HepG2 (cell line): ENCODE measurements around the gene POU5F1. TPM values are rescaled to one million over a fixed set of nuclear protein-coding genes. Genes with fewer than 3 reads are reported as not detected.

Experiments
- JUN ChIP-seq: sonication (generic); formaldehyde crosslinking; IDR thresholded peaks from 2 replicates; pipeline ENCODE4 v1.4.0; 2020; ENCODE audit warnings: mild to moderate bottlenecking, missing genetic modification reagents
- MED13 ChIP-seq: sonication (generic); formaldehyde crosslinking; IDR thresholded peaks from 2 replicates; pipeline ENCODE4 v1.5.0; 2020; ENCODE audit warnings: missing genetic modification reagents
- PPARG ChIP-seq: conservative IDR thresholded peaks from 2 replicates; pipeline ENCODE4 v1.6.1; 2016; ENCODE audit warnings: missing biosample characterization, missing genetic modification reagents
- TOPORS ChIP-seq: sonication (generic); formaldehyde crosslinking; IDR thresholded peaks from 2 replicates; pipeline ENCODE4 v1.8.0; 2023; ENCODE audit warnings: mild to moderate bottlenecking, missing genetic modification reagents
- ZNF136 ChIP-seq: sonication (generic); formaldehyde crosslinking; IDR thresholded peaks from 2 replicates; pipeline ENCODE4 v1.8.1; 2022; ENCODE audit warnings: low read depth, mild to moderate bottlenecking, moderate library complexity, missing genetic modification reagents
- ZNF317 ChIP-seq: sonication (generic); formaldehyde crosslinking; IDR thresholded peaks from 2 replicates; pipeline ENCODE4 v1.5.0; 2020; ENCODE audit warnings: mild to moderate bottlenecking, missing genetic modification reagents
- ZNF737 ChIP-seq: sonication (generic); formaldehyde crosslinking; IDR thresholded peaks from 2 replicates; pipeline ENCODE4 v1.5.0; 2020; ENCODE audit warnings: missing genetic modification reagents, mild to moderate bottlenecking, borderline replicate concordance
- ZNF766 ChIP-seq: sonication (generic); formaldehyde crosslinking; IDR thresholded peaks from 2 replicates; pipeline ENCODE4 v1.5.0; 2020; ENCODE audit warnings: missing genetic modification reagents, borderline replicate concordance
- ZSCAN12 ChIP-seq: sonication (generic); formaldehyde crosslinking; IDR thresholded peaks from 2 replicates; pipeline ENCODE4 v1.9.0; 2021; ENCODE audit warnings: mild to moderate bottlenecking, missing genetic modification reagents
- polyA plus RNA-seq, 8 experiments: library from polyadenylated mRNA; depleted of rRNA in 3 of 8; stranded (reverse) in 7 of 8; unstranded in 1 of 8; fragments of >200 nt; fragmentation: Illumina TruSeq in 4 of 8; extraction: Trizol in 4 of 8; gene quantifications; 2 replicates each; pipeline versions ENCODE4 v1.2.1 to v1.2.3, GENCODE V29; 2011 to 2016; ENCODE audit warnings: low read depth in 4 of 8, missing spikeins in 1 of 8, mixed read lengths in 1 of 8; ENCODE audit not compliant: insufficient read depth in 1 of 8
- total RNA-seq, 5 experiments: library from RNA; depleted of rRNA; stranded (reverse); fragments of >200 nt; fragmentation: Illumina TruSeq; extraction: Trizol; gene quantifications; 2 replicates each; pipeline ENCODE4 v1.2.3, GENCODE V29; 2016; ENCODE audit warnings: low read depth in 1 of 5
- TF ChIP-seq, protein P1 (sequence below): sonication (generic); formaldehyde crosslinking; IDR thresholded peaks from 2 replicates; pipeline ENCODE4 v1.4.0; 2020; ENCODE audit warnings: missing genetic modification reagents
- TF ChIP-seq, protein P2 (sequence below): IDR thresholded peaks from 2 replicates; pipeline ENCODE4 v1.6.1; 2016; ENCODE audit warnings: control low read depth
- TF ChIP-seq, protein P3 (sequence below): sonication (generic); formaldehyde crosslinking; IDR thresholded peaks from 2 replicates; pipeline ENCODE4 v1.4.0; 2020; ENCODE audit warnings: mild to moderate bottlenecking, missing genetic modification reagents
- TF ChIP-seq, protein P4 (sequence below): IDR thresholded peaks from 2 replicates; pipeline ENCODE4 v1.6.1; 2016; ENCODE audit warnings: low read depth, borderline replicate concordance

Gene POU5F1
- total and polyA plus RNA-seq, 2 of the 13 experiments (the other 11 are each of a cell fraction or from before 2014, with no cell fraction given): 2.5 to 7.2 TPM

DNA sequence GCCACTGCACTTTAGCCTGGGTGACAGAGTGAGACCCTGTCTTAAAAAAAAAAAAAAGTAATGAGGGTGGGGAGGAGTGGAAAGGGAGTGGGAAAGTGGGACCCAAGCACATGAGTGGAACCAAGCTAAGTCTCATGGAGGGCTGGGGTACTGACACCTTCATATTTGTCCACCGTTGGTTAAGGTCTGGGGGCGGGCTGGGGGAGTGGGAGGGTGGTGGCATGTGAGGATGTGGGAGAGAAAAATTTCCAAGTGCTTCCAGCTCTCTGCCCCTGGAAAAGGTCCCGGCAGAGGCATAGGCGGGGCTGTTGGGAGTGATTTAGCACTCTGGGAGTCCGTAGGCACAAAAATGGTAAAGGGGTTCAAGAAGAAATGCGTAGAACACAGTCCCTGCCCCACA, 37.7 kb downstream of the POU5F1 start (continued):
- TF ChIP-seq, protein P1, sequence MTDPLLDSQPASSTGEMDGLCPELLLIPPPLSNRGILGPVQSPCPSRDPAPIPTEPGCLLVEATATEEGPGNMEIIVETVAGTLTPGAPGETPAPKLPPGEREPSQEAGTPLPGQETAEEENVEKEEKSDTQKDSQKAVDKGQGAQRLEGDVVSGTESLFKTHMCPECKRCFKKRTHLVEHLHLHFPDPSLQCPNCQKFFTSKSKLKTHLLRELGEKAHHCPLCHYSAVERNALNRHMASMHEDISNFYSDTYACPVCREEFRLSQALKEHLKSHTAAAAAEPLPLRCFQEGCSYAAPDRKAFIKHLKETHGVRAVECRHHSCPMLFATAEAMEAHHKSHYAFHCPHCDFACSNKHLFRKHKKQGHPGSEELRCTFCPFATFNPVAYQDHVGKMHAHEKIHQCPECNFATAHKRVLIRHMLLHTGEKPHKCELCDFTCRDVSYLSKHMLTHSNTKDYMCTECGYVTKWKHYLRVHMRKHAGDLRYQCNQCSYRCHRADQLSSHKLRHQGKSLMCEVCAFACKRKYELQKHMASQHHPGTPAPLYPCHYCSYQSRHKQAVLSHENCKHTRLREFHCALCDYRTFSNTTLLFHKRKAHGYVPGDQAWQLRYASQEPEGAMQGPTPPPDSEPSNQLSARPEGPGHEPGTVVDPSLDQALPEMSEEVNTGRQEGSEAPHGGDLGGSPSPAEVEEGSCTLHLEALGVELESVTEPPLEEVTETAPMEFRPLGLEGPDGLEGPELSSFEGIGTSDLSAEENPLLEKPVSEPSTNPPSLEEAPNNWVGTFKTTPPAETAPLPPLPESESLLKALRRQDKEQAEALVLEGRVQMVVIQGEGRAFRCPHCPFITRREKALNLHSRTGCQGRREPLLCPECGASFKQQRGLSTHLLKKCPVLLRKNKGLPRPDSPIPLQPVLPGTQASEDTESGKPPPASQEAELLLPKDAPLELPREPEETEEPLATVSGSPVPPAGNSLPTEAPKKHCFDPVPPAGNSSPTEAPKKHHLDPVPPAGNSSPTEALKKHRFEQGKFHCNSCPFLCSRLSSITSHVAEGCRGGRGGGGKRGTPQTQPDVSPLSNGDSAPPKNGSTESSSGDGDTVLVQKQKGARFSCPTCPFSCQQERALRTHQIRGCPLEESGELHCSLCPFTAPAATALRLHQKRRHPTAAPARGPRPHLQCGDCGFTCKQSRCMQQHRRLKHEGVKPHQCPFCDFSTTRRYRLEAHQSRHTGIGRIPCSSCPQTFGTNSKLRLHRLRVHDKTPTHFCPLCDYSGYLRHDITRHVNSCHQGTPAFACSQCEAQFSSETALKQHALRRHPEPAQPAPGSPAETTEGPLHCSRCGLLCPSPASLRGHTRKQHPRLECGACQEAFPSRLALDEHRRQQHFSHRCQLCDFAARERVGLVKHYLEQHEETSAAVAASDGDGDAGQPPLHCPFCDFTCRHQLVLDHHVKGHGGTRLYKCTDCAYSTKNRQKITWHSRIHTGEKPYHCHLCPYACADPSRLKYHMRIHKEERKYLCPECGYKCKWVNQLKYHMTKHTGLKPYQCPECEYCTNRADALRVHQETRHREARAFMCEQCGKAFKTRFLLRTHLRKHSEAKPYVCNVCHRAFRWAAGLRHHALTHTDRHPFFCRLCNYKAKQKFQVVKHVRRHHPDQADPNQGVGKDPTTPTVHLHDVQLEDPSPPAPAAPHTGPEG (CRISPR knock-in tag): no peak
- TF ChIP-seq PPARG (CRISPR knock-in tag): no peak
- no peak for TF ChIP-seq ZNF737 (CRISPR knock-in tag)
- TF ChIP-seq ZNF136 (CRISPR knock-in tag): no peak
- TF ChIP-seq MED13: no peak
- TF ChIP-seq TOPORS (CRISPR knock-in tag): no peak
- no peak for TF ChIP-seq JUN (CRISPR knock-in tag)
- no peak for TF ChIP-seq ZNF317 (CRISPR knock-in tag)
- TF ChIP-seq ZNF766 (CRISPR knock-in tag): no peak
- TF ChIP-seq, protein P2, sequence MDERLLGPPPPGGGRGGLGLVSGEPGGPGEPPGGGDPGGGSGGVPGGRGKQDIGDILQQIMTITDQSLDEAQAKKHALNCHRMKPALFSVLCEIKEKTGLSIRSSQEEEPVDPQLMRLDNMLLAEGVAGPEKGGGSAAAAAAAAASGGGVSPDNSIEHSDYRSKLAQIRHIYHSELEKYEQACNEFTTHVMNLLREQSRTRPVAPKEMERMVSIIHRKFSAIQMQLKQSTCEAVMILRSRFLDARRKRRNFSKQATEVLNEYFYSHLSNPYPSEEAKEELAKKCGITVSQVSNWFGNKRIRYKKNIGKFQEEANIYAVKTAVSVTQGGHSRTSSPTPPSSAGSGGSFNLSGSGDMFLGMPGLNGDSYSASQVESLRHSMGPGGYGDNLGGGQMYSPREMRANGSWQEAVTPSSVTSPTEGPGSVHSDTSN: no peak
- no peak for TF ChIP-seq ZSCAN12
- TF ChIP-seq, protein P3, sequence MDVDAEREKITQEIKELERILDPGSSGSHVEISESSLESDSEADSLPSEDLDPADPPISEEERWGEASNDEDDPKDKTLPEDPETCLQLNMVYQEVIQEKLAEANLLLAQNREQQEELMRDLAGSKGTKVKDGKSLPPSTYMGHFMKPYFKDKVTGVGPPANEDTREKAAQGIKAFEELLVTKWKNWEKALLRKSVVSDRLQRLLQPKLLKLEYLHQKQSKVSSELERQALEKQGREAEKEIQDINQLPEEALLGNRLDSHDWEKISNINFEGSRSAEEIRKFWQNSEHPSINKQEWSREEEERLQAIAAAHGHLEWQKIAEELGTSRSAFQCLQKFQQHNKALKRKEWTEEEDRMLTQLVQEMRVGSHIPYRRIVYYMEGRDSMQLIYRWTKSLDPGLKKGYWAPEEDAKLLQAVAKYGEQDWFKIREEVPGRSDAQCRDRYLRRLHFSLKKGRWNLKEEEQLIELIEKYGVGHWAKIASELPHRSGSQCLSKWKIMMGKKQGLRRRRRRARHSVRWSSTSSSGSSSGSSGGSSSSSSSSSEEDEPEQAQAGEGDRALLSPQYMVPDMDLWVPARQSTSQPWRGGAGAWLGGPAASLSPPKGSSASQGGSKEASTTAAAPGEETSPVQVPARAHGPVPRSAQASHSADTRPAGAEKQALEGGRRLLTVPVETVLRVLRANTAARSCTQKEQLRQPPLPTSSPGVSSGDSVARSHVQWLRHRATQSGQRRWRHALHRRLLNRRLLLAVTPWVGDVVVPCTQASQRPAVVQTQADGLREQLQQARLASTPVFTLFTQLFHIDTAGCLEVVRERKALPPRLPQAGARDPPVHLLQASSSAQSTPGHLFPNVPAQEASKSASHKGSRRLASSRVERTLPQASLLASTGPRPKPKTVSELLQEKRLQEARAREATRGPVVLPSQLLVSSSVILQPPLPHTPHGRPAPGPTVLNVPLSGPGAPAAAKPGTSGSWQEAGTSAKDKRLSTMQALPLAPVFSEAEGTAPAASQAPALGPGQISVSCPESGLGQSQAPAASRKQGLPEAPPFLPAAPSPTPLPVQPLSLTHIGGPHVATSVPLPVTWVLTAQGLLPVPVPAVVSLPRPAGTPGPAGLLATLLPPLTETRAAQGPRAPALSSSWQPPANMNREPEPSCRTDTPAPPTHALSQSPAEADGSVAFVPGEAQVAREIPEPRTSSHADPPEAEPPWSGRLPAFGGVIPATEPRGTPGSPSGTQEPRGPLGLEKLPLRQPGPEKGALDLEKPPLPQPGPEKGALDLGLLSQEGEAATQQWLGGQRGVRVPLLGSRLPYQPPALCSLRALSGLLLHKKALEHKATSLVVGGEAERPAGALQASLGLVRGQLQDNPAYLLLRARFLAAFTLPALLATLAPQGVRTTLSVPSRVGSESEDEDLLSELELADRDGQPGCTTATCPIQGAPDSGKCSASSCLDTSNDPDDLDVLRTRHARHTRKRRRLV (CRISPR knock-in tag): no peak
- TF ChIP-seq, protein P4, sequence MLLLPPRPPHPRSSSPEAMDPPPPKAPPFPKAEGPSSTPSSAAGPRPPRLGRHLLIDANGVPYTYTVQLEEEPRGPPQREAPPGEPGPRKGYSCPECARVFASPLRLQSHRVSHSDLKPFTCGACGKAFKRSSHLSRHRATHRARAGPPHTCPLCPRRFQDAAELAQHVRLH: no peak
- TF ChIP-seq, all 625 proteins: peak for 0
